Natural killer cell (primary cell): ENCODE measurements around the gene COX6A1. TPM values are rescaled to one million over a fixed set of nuclear protein-coding genes. Genes with fewer than 3 reads are reported as not detected.
A peak's percentile ranks its signal among the peaks of the same experiment; 100 is the strongest.

Experiments used
- ATAC-seq, 3 donors: fragments of 150-1000 bp in 2 of 3; fragments of 200-7000 bp in 1 of 3; cut with Tn5 transposase; 1 replicate in 1 of 3; 2 replicates in 2 of 3; pipeline ENCODE4 v1.10.0; 2021; ENCODE audit warnings: mild to moderate bottlenecking in 2 of 3, moderate library complexity in 2 of 3
- DNase-seq, 2 donors: peaks; one replicate each; pipeline versions ENCODE4 v3.0.0 to v3.0.0-alpha.2; 2013 to 2021; ENCODE audit warnings: mixed read lengths in 1 of 2
- H3K27ac ChIP-seq: one replicate; pipeline ENCODE4 v1.5.1; 2013; ENCODE audit warnings: mild to moderate bottlenecking, low read length
- H3K27me3 ChIP-seq: one replicate; pipeline ENCODE4 v1.6.1; 2013; ENCODE audit warnings: low read length; ENCODE audit not compliant: control insufficient read depth, insufficient read depth
- H3K36me3 ChIP-seq: one replicate; pipeline ENCODE4 v1.6.1; 2013; ENCODE audit warnings: low read length; ENCODE audit not compliant: control insufficient read depth, insufficient read depth
- H3K4me1 ChIP-seq: one replicate; pipeline ENCODE4 v1.6.1; 2013; ENCODE audit warnings: low read length; ENCODE audit not compliant: control insufficient read depth, insufficient read depth
- H3K4me3 ChIP-seq: one replicate; pipeline ENCODE4 v1.5.1; 2013; ENCODE audit warnings: low read length
- H3K9me3 ChIP-seq: one replicate; pipeline ENCODE4 v1.6.1; 2013; ENCODE audit warnings: low read length; ENCODE audit not compliant: control insufficient read depth, insufficient read depth
- H3K27ac Mint-ChIP-seq, 2 donors: one replicate each; pipeline ENCODE4 v1.8.0; 2022; ENCODE audit warnings: mild to moderate bottlenecking in 2 of 2, mixed read lengths in 2 of 2, moderate library complexity in 1 of 2
- H3K27me3 Mint-ChIP-seq, 2 donors: one replicate each; pipeline ENCODE4 v1.8.0; 2022; ENCODE audit warnings: low read depth in 2 of 2, mixed read lengths in 2 of 2
- H3K36me3 Mint-ChIP-seq: one replicate; pipeline ENCODE4 v1.8.0; 2022; ENCODE audit warnings: mixed read lengths
- H3K4me1 Mint-ChIP-seq, 2 donors: one replicate each; pipeline ENCODE4 v1.8.0; 2022; ENCODE audit warnings: mixed read lengths in 2 of 2
- H3K4me3 Mint-ChIP-seq: one replicate; pipeline ENCODE4 v1.8.0; 2022; ENCODE audit warnings: mild to moderate bottlenecking, moderate library complexity, mixed read lengths
- H3K9me3 Mint-ChIP-seq, 2 donors: one replicate each; pipeline ENCODE4 v1.8.0; 2022; ENCODE audit warnings: mixed read lengths in 2 of 2
- CTCF ChIP-seq: fragments of 200-600 bp; IDR thresholded peaks from one replicate; pipeline ENCODE4 v1.8.0; 2022; ENCODE audit warnings: antibody characterized with exemption
- WGBS: methylation state at CpG from one replicate; pipeline ENCODE4 v1.1.7; 2013; ENCODE audit warnings: missing lambda C conversion rate; ENCODE audit not compliant: insufficient coverage; 5-methylcytosine and 5-hydroxymethylcytosine counted together
- intact Hi-C: fragments of 100-400 bp; cut with micrococcal nuclease; formaldehyde crosslinking; loops from one replicate; pipeline ENCODE4 v1.14.2; 2022
- total RNA-seq, 4 donors: library from RNA; stranded (reverse); fragments of 120-200 nt in 1 of 4; gene quantifications; one replicate each; pipeline versions ENCODE4 v1.2.3 to v1.2.4, GENCODE V29; 2013 to 2022

Gene COX6A1
- total RNA-seq, 3 donors from 2014 or later (not counting 1 experiment from before 2014, with no cell fraction given): 152 to 189 (median 163) TPM

- H3K4me3 ChIP-seq: no peak overlapping the region
- H3K36me3 Mint-ChIP-seq: no peaks in the 10 kb centered on the region
- H3K27me3 Mint-ChIP-seq: no peaks in the 10 kb centered on the region
- whole genome bisulfite sequencing: 96% methylated on average over 6 of the region's 6 CpGs
- no peaks in the 10 kb centered on the region for H3K27me3 ChIP-seq
- no peaks in the 10 kb centered on the region for H3K9me3 Mint-ChIP-seq
- peak overlapping the region; percentile 15 to 30 for H3K27ac Mint-ChIP-seq
- intact Hi-C loops: no loop called here
- peaks cover 0 to 5% of the 10 kb centered on the region in 2 donors for H3K4me1 Mint-ChIP-seq
- no peak overlapping the region for H3K4me3 Mint-ChIP-seq
- no peaks in the 10 kb centered on the region for H3K9me3 ChIP-seq
- H3K4me1 ChIP-seq: no peaks in the 10 kb centered on the region
- ATAC-seq: peak in 2 of 3 donors; percentile 40 to 47
- peaks cover 50% of the 10 kb centered on the region for H3K36me3 ChIP-seq
- no peak for TF ChIP-seq CTCF
- peak in 1 of 2 donors; percentile 40 for DNase-seq
- no peak overlapping the region for H3K27ac ChIP-seq
Measured at GRCh38 chr12:120457133-120457532, 19.2 kb downstream of the COX6A1 start.

- TF ChIP-seq CTCF: no peak
- H3K27ac Mint-ChIP-seq: peak overlapping the region in 1 of 2 donors; percentile 46
- no peaks in the 10 kb centered on the region for H3K27me3 Mint-ChIP-seq
- no peaks in the 10 kb centered on the region for H3K9me3 ChIP-seq
- DNase-seq (no peak), ATAC-seq (no peak)
- no peak overlapping the region for H3K4me3 Mint-ChIP-seq
- no peak overlapping the region for H3K4me3 ChIP-seq
- no peaks in the 10 kb centered on the region for H3K9me3 Mint-ChIP-seq
- peaks cover 80% of the 10 kb centered on the region for H3K36me3 ChIP-seq
- intact Hi-C loops: no loop called here
- peaks cover 9% of the 10 kb centered on the region for H3K36me3 Mint-ChIP-seq
- WGBS: 89% methylated on average over 3 of the region's 3 CpGs
- H3K27ac ChIP-seq: no peak overlapping the region
- H3K27me3 ChIP-seq: no peaks in the 10 kb centered on the region
- H3K4me1 Mint-ChIP-seq: peaks cover 7 to 13% of the 10 kb centered on the region in 2 donors
- H3K4me1 ChIP-seq: no peaks in the 10 kb centered on the region
Measured at GRCh38 chr12:120460157-120460556, 22.2 kb downstream of the COX6A1 start.

GRCh38 chr12:120462099-120462640 is 24.3 kb downstream of the COX6A1 start:
- WGBS: 100% methylated on average over 2 of the region's 3 CpGs
- Mint-ChIP-seq H3K36me3 (peaks cover 14% of the 10 kb centered on the region), H3K4me3 (no peak overlapping the region), H3K27ac (peak overlapping the region in 1 of 2 donors; percentile 23), H3K9me3 (no peaks in the 10 kb centered on the region), H3K4me1 (peaks cover 19 to 33% of the 10 kb centered on the region in 2 donors), H3K27me3 (no peaks in the 10 kb centered on the region)
- Histone ChIP-seq H3K27ac (no peak overlapping the region), H3K4me3 (no peak overlapping the region), H3K9me3 (no peaks in the 10 kb centered on the region), H3K27me3 (no peaks in the 10 kb centered on the region), H3K4me1 (peaks cover 10% of the 10 kb centered on the region), H3K36me3 (peaks cover 77% of the 10 kb centered on the region)
- no peak for ATAC-seq
- no peak for TF ChIP-seq CTCF
- DNase-seq: no peak
- intact Hi-C loops: no loop called here

GRCh38 chr12:120463712-120464111 is 25.8 kb downstream of the COX6A1 start:
- no peaks in the 10 kb centered on the region for H3K27me3 Mint-ChIP-seq
- Histone ChIP-seq H3K36me3 (peaks cover 73% of the 10 kb centered on the region), H3K27me3 (no peaks in the 10 kb centered on the region), H3K27ac (no peak overlapping the region), H3K4me3 (no peak overlapping the region), H3K9me3 (no peaks in the 10 kb centered on the region), H3K4me1 (peaks cover 23% of the 10 kb centered on the region)
- intact Hi-C loops: no loop called here
- 93% methylated on average over 5 of the region's 5 CpGs for WGBS
- peak overlapping the region in 1 of 2 donors; percentile 91 for H3K27ac Mint-ChIP-seq
- H3K4me3 Mint-ChIP-seq: no peak overlapping the region
- no peak for TF ChIP-seq CTCF
- H3K4me1 Mint-ChIP-seq: peaks cover 33 to 48% of the 10 kb centered on the region in 2 donors
- no peak for ATAC-seq
- DNase-seq: no peak
- peaks cover 14% of the 10 kb centered on the region for H3K36me3 Mint-ChIP-seq
- no peaks in the 10 kb centered on the region for H3K9me3 Mint-ChIP-seq
